Measurements from ENCODE around the gene LINGO3.

DNA sequence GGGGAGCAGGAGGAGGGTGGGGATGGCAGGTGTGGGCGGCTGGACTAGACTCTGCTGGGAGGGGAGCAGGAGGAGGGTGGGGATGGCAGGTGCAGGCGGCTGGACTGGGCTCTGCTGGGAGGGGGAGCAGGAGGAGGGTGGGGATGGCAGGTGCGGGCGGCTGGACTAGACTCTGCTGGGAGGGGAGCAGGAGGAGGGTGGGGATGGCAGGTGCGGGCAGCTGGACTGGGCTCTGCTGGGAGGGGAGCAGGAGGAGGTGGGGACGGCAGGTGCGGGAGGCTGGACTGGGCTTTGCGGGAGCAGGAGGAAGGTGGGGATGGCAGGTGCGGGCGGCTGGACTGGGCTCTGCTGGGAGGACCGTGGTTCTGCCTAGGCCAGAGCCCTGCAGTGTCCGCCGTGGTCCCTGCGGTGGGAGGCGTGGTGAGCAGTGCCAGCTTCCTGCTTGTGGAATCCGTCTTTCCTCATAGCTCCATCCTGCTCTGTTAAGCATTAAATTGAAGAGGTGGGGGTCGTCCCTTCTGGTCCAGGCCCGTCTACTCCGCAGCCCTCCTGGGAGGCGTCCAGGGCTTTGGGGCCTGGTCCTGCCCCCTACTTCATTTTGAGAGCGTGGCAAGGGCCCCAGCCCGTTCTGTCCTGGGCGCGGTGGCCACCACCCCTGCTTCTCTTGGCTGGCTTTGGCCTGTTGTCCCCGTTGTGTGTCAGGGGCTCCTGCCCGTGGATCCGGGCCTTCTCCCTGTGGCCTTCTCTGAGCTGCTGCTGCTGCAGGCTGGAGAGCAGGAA is 25.3 kb upstream of the LINGO3 start:
- TF ChIP-seq, protein P1, sequence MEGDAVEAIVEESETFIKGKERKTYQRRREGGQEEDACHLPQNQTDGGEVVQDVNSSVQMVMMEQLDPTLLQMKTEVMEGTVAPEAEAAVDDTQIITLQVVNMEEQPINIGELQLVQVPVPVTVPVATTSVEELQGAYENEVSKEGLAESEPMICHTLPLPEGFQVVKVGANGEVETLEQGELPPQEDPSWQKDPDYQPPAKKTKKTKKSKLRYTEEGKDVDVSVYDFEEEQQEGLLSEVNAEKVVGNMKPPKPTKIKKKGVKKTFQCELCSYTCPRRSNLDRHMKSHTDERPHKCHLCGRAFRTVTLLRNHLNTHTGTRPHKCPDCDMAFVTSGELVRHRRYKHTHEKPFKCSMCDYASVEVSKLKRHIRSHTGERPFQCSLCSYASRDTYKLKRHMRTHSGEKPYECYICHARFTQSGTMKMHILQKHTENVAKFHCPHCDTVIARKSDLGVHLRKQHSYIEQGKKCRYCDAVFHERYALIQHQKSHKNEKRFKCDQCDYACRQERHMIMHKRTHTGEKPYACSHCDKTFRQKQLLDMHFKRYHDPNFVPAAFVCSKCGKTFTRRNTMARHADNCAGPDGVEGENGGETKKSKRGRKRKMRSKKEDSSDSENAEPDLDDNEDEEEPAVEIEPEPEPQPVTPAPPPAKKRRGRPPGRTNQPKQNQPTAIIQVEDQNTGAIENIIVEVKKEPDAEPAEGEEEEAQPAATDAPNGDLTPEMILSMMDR (IDR thresholded peaks at IDR 0.05) = no peak
- TF ChIP-seq POLR2A (IDR thresholded peaks at IDR 0.05) (no peak), EP300 (IDR thresholded peaks at IDR 0.05) (no peak)
